Endodermal cell (in vitro differentiated cells): ENCODE data around the gene SUGT1. TPM values are rescaled to one million over a fixed set of nuclear protein-coding genes. Genes with fewer than 3 reads are reported as not detected.

Experiments
- DNase-seq: peaks from one replicate; pipeline ENCODE4 v3.0.0-alpha.2; 2017
- H3K27ac ChIP-seq: 2 replicates; pipeline ENCODE4 v1.5.1; 2013; ENCODE audit warnings: mild to moderate bottlenecking, low read depth, low read length, moderate library complexity
- H3K27me3 ChIP-seq: 2 replicates; pipeline ENCODE4 v1.6.1; 2013; ENCODE audit warnings: mild to moderate bottlenecking, low read length, moderate library complexity; ENCODE audit not compliant: insufficient read depth, control insufficient read depth, poor library complexity, severe bottlenecking
- H3K36me3 ChIP-seq: 2 replicates; pipeline ENCODE4 v1.7.0; 2013; ENCODE audit warnings: mild to moderate bottlenecking, low read length, moderate library complexity; ENCODE audit not compliant: control insufficient read depth, insufficient read depth
- H3K4me1 ChIP-seq: one replicate; pipeline ENCODE4 v1.7.0; 2013; ENCODE audit warnings: low read length; ENCODE audit not compliant: control insufficient read depth, insufficient read depth
- H3K4me3 ChIP-seq: 2 replicates; pipeline ENCODE4 v1.5.1; 2013; ENCODE audit warnings: mild to moderate bottlenecking, low read length, moderate library complexity
- H3K9ac ChIP-seq: 2 replicates; pipeline ENCODE4 v1.6.1; 2013; ENCODE audit warnings: mild to moderate bottlenecking, low read length, moderate library complexity; ENCODE audit not compliant: poor library complexity, severe bottlenecking; ENCODE audit errors: extremely low read depth
- H3K9me3 ChIP-seq: 2 replicates; pipeline ENCODE4 v1.6.1; 2013; ENCODE audit warnings: mild to moderate bottlenecking, low read length, moderate library complexity; ENCODE audit not compliant: control insufficient read depth
- H3K27ac Mint-ChIP-seq: 2 replicates; pipeline ENCODE4 v1.8.0; 2020; ENCODE audit warnings: mixed read lengths
- H3K27me3 Mint-ChIP-seq: 2 replicates; pipeline ENCODE4 v1.8.0; 2021; ENCODE audit warnings: mild to moderate bottlenecking, mixed read lengths; ENCODE audit not compliant: insufficient read depth
- H3K36me3 Mint-ChIP-seq: 2 replicates; pipeline ENCODE4 v1.8.0; 2020; ENCODE audit warnings: low read depth, mixed read lengths
- H3K4me1 Mint-ChIP-seq: 2 replicates; pipeline ENCODE4 v1.8.0; 2020; ENCODE audit warnings: mixed read lengths
- H3K4me3 Mint-ChIP-seq: 2 replicates; pipeline ENCODE4 v1.8.0; 2020; ENCODE audit warnings: mild to moderate bottlenecking, moderate library complexity, mixed read lengths
- H3K9me3 Mint-ChIP-seq: 2 replicates; pipeline ENCODE4 v1.8.0; 2020; ENCODE audit warnings: mild to moderate bottlenecking, mixed read lengths
- CTCF ChIP-seq: fragments of 200-600 bp; sonication (generic); conservative IDR thresholded peaks from 2 replicates; pipeline ENCODE4 v1.5.0; 2021; ENCODE audit warnings: antibody characterized with exemption, mild to moderate bottlenecking
- WGBS, 2 experiments: methylation state at CpG; one replicate each; pipeline versions ENCODE4 v1.1.5 to v1.1.7; 2013; ENCODE audit warnings: missing lambda C conversion rate in 2 of 2, mixed read lengths in 1 of 2; ENCODE audit not compliant: insufficient coverage in 1 of 2, insufficient read length in 1 of 2; 5-methylcytosine and 5-hydroxymethylcytosine counted together
- total RNA-seq, 2 donors: library from RNA; stranded (reverse); fragmentation: NEBNext Ultra II Directional in 1 of 2; extraction: Animal tissue kit (Norgen Biotek cat#: 25700) in 1 of 2; gene quantifications; 2 replicates in 1 of 2; 3 replicates in 1 of 2; pipeline ENCODE4 v1.2.1, GENCODE V29; 2021

Gene SUGT1
- total RNA-seq, 2 donors from 2014 or later: 73.3 to 85.8 TPM

GRCh38 chr13:52652980-52653303, 306 bp downstream of the SUGT1 start:
- H3K36me3 ChIP-seq: peaks cover 35% of the 10 kb centered on the region
- H3K4me1 Mint-ChIP-seq: peaks cover 12% of the 10 kb centered on the region
- peak; percentile 45 for TF ChIP-seq CTCF
- no peaks in the 10 kb centered on the region for H3K27me3 Mint-ChIP-seq
- WGBS, 2 experiments: 0% methylated on average over 5 to 18 of the region's 18 CpGs
- no peak overlapping the region for H3K27ac Mint-ChIP-seq
- no peaks in the 10 kb centered on the region for H3K27me3 ChIP-seq
- no peaks in the 10 kb centered on the region for H3K9me3 ChIP-seq
- no peak for DNase-seq
- H3K9ac ChIP-seq: peak overlapping the region; percentile 92
- H3K27ac ChIP-seq: peak overlapping the region; percentile 100
- H3K4me3 ChIP-seq: peak overlapping the region; percentile 100
- H3K4me1 ChIP-seq: no peaks in the 10 kb centered on the region
- no peaks in the 10 kb centered on the region for H3K9me3 Mint-ChIP-seq
- H3K36me3 Mint-ChIP-seq: peaks cover 29% of the 10 kb centered on the region
- no peak overlapping the region for H3K4me3 Mint-ChIP-seq

- H3K4me3 Mint-ChIP-seq: no peak overlapping the region
- no peaks in the 10 kb centered on the region for H3K27me3 Mint-ChIP-seq
- Histone ChIP-seq H3K36me3 (peaks cover 76% of the 10 kb centered on the region), H3K4me1 (no peaks in the 10 kb centered on the region), H3K9me3 (no peaks in the 10 kb centered on the region), H3K9ac (no peak overlapping the region), H3K27ac (no peak overlapping the region), H3K4me3 (no peak overlapping the region), H3K27me3 (no peaks in the 10 kb centered on the region)
- H3K4me1 Mint-ChIP-seq: peaks cover 3% of the 10 kb centered on the region
- H3K9me3 Mint-ChIP-seq: no peaks in the 10 kb centered on the region
- H3K36me3 Mint-ChIP-seq: peaks cover 42% of the 10 kb centered on the region
- no peak overlapping the region for H3K27ac Mint-ChIP-seq
- no peak for DNase-seq
- TF ChIP-seq CTCF: no peak
- 90 to 96% methylated on average over 1 of the region's 2 CpGs for WGBS, 2 experiments
Measured at GRCh38 chr13:52659340-52659739, 6.7 kb downstream of the SUGT1 start.

- no peak for DNase-seq
- no peaks in the 10 kb centered on the region for H3K27me3 Mint-ChIP-seq
Measured at GRCh38 chr13:52664272-52664671, 11.6 kb downstream of the SUGT1 start.

More at GRCh38 chr13:52664272-52664671, 11.6 kb downstream of the SUGT1 start:
- Histone ChIP-seq H3K27me3 (no peaks in the 10 kb centered on the region), H3K9ac (no peak overlapping the region), H3K4me1 (no peaks in the 10 kb centered on the region), H3K4me3 (no peak overlapping the region), H3K36me3 (peaks cover 78% of the 10 kb centered on the region), H3K27ac (no peak overlapping the region), H3K9me3 (no peaks in the 10 kb centered on the region)
- no peak overlapping the region for H3K4me3 Mint-ChIP-seq
- peak overlapping the region; percentile 41 for H3K27ac Mint-ChIP-seq
- H3K4me1 Mint-ChIP-seq: no peaks in the 10 kb centered on the region
- peaks cover 65% of the 10 kb centered on the region for H3K36me3 Mint-ChIP-seq
- WGBS, 2 experiments: 94 to 100% methylated on average over 3 to 4 of the region's 4 CpGs
- H3K9me3 Mint-ChIP-seq: no peaks in the 10 kb centered on the region
- no peak for TF ChIP-seq CTCF
